Stimulated activated CD4-positive, alpha-beta T cell treated with anti-CD3 and anti-CD28 coated beads, Interleukin-1b, Interleukin-23, amount 100 ng/mL, for 24 hours (primary cell): ENCODE data around the gene SAT2.

Experiments
- DNase-seq, 4 experiments: peaks; one replicate each; pipeline ENCODE4 v3.0.0-alpha.2; 2020; ENCODE audit warnings: low read depth in 4 of 4, low spot score in 1 of 4

The SAT2 gene

DNA sequence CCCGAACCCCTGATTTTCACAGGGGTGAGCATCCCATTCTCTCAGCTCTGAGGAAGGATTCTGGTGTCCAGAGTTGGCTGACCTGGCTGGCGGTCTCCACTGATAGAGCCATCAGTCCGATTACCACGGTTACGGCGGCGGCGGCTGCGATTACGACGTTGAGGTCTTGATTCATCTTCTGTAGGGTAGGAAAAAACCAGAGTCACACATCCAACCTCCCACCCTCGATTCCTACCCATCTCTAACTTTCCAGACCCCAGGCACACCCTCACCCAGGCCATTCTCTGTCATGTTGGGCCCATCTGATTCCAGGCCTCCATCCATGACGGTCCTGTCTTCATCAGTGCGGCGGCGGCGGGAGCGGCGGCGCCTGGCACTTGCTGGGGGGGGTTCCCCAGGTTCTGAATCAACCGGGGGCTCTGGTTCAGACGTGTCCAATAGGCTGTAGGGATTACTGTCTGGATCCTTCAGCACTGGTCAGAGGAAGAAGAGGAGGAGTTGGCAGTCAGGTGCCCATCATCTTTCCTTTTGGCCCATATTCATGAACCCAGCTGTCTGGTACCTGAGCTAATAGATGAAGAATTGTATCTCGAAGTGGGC, 35.1 kb downstream of the SAT2 start:
- no peak for DNase-seq

DNA sequence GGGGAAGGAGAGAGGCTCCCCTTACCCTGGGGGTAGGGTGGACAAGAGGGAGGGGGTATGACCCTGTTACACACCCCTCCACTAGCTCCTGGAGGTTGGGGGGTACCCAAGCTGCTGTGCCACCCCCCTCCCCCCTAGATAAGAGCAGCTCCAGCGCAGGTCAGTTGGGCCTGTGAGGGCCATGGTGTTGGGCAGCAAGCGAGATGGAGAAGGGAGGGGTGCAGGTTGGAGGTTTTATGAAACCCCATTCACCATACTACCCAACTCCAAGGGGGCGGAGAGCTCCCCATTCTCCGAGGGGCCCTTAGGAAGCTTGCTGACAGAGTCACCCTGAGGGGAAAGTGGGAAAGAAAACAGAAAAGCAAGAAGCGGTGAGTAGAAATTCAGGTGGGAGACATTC, 36.0 kb downstream of the SAT2 start:
- DNase-seq = no peak

- no peak for DNase-seq
These were observed 36.9 kb downstream of the SAT2 start for GRCh38 chr17:7590743-7591142.

DNA sequence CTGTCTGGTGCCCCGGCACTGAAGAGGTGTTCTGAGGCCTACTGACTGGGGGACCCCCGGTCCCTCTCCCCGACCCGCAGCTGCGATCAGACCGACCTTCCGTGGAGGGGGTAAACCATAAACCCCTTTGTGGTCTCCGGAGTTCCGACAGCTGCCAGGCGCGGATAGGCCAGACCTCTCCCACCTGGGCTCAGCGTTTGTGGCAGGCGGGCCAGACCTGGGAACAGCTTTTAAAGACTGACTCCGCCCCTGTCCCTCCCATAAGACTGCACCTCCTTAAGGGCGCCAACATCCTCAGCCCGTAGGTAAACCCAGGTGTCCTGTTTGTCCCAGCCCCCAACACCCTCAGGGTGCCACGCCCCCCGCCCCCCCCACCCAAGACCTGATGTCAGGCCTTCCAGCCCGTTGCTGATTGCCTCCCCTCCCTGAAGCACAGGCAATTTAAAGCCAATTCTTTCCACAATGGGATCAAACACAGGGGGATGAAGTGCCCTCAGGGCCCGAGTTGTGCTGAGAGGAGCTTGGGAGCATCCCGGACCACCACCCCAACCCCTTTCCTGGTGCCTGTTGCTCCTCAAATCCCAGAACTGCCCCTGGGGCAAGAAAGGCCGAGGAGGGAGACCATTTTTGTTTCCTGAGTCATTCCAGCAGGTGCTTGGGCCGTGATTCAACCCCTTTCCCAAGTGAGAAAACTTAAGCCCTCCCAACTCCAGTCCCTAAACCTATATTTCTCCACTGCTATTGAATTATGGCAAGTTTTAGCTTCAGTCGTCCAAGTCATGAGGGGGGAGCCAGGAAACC, 37.5 kb downstream of the SAT2 start, which contains the start of gene SOX15:
SOX15 (minus strand) TSS at position 204 of the 801 bp plus-strand sequence. CDS start 418 bp downstream, outside the sequence.
- DNase-seq = no peak

- DNase-seq = peak in 2 of 4 experiments; percentile 45 to 49
These were observed 38.3 kb downstream of the SAT2 start for GRCh38 chr17:7589204-7589868.

GRCh38 chr17:7588553-7589203, 38.9 kb downstream of the SAT2 start:
- DNase-seq = no peak

GRCh38 chr17:7587420-7588151, 40.0 kb downstream of the SAT2 start:
- no peak for DNase-seq

DNA sequence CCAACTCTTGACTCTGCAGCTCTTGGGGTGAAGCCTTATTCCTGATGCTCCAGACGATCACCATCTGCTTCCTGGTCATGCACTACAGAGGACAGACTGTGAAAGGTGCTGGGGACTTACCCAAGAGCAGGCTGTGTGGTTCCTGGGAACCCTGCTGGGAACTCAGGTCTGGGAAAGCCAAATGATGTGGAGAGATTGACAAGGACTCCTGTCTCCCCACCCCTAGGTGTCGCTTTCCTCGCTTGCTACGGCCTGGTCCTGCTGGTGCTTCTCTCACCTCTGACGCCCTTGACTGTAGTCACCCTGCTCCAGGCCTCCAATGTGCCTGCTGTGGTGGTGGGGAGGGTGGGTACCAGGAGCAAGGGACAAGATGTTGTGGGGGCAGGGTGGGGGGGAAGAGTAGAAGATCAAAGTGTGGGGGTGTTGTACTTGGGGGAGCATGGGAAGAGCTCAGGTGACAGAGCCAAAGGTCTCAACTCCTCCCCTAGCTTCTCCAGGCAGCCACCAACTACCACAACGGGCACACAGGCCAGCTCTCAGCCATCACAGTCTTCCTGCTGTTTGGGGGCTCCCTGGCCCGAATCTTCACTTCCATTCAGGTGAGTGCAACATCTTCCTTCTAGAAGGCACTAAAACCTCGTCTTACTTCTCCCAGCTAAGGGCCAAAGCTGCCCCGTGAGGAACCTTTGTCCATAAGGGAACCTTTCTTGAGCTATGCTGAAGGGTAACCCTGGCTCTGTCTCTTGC, 40.8 kb downstream of the SAT2 start:
- DNase-seq = no peak

DNA sequence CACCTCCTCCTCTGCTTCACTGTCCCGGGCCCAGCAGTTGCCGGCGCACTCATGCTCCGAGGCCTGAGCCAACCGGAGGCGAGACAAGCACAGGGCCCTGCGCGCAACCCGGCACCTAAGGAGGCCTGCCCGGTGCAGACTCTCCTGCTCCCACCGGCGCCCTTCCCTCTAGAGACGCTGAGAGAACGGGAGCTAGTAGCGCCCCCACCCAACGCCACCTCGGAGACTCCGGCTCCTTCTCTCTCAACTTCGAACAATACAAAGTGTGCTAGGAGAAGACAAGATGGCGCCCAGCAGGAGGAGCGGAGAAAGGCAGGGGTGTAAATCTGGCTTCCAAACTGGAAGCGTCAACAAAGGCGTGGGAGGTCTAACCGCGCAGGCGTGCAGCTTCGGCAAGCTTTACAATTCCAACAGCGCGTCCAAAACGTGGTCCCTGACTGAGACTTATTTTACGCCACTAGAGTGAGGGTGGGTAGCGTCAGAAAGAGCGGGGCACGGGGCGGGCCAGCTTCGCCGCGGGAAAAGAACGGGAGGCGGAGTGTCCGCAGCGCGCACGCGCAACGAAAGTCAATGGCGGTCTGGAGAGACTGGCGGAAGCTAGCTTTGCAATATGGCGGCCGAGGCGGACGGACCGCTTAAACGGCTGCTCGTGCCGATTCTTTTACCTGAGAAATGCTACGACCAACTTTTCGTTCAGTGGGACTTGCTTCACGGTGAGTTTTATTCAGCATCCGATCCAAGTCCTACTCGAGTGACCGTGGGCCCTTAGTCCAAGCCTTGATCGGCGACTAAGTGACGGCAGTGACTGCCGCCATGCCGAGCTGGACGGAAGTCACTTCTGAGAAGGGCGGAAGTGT, 44.1 kb downstream of the SAT2 start, which contains the start of gene MPDU1:
MPDU1 (plus strand) TSS at position 600 of the 857 bp plus-strand sequence; CDS start at position 611, 11 bp downstream.
- peak; percentile 89 to 94 (median 90) for DNase-seq

- DNase-seq = no peak
These were observed 45.0 kb downstream of the SAT2 start for GRCh38 chr17:7582396-7583252.

DNA sequence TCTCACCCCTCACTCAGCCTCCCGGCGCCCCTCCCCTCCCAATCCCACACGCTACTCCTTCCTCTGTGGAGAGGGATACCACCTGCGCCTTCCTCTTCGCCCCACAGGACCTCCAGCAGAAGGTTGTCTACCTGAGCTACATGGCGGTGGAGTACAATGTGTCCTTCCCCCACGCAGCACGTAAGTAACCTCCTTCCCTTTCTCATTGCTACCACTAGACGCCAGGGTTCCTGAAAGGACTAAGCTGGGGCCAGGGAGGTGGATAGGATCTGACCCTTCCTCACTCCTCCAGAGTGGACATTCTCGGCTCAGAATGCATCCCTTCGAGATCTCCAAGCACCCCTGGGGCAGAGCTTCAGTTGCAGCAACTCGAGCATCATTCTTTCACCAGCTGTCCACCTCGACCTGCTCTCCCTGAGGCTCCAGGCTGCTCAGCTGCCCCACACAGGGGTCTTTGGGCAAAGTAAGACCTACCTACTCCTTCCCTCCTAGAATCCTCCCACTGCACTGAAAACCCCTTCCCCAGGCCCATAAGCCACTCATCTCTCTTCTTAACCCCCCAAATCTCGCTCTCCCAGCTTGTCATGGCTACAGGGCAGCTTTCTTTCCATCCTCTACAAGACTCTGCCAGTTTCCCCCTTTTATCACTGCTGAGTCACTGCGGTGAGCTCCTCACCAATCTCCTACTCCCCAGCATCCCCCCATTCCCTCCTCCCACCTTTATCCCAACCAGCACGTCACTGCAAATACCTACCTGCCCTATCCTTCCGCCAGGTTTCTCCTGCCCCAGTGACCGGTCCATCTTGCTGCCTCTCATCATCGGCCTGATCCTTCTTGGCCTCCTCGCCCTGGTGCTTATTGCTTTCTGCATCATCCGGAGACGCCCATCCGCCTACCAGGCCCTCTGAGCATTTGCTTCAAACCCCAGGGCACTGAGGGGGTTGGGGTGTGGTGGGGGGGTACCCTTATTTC, 46.7 kb downstream of the SAT2 start:
- no peak for DNase-seq

- no peak for DNase-seq
These were observed 47.6 kb downstream of the SAT2 start for GRCh38 chr17:7579834-7580603.

- DNase-seq = peak in 2 of 4 experiments; percentile 58 to 70
These were observed 48.4 kb downstream of the SAT2 start, which contains the start of gene CD68 for GRCh38 chr17:7579001-7579833. TSS of gene CD68 (plus strand) at chr17:7579638. CDS start at chr17:7579678, 40 bp downstream.

DNA sequence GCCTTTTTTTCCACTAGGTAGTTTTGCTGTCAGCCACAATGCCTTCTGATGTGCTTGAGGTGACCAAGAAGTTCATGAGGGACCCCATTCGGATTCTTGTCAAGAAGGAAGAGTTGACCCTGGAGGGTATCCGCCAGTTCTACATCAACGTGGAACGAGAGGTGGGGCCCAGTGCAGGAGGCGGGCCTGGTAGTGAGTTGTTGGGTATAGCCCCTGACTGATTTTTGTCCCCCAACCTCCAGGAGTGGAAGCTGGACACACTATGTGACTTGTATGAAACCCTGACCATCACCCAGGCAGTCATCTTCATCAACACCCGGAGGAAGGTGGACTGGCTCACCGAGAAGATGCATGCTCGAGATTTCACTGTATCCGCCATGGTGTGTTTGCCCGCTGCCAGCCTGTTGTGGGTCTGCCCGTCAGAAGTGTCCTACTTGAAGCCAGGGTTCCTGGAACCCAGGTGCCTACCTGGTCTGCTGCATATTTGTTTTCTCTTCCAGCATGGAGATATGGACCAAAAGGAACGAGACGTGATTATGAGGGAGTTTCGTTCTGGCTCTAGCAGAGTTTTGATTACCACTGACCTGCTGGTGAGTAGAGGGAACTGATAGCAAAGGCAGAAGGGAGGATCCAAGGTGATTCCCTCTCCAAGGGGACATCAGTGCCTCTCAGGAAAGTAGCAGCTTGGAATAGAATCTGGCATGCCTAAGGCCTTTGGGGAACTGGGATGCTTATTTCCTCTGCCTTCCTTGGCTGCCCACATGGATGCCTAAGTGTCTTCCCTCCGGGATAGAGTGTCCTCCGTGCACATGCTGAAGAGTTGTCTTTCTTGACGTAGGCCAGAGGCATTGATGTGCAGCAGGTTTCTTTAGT, 50.1 kb downstream of the SAT2 start:
- no peak for DNase-seq
